H7 (cell line): ENCODE results near the gene PCNT. TPM values are rescaled to one million over a fixed set of nuclear protein-coding genes. Genes with fewer than 3 reads are reported as not detected.
"Not testable (repeated sequence)": the region's sequence is repeated elsewhere in the genome, so short reads cannot be mapped to it uniquely, and the experiment has no call there.

Experiments used
- DNase-seq: peaks from one replicate; pipeline ENCODE4 v3.0.0; 2012
- H3K27me3 ChIP-seq: 2 replicates; pipeline ENCODE4 v1.6.0; 2011; ENCODE audit warnings: mild to moderate bottlenecking, low read length; ENCODE audit not compliant: control insufficient read depth, insufficient read depth
- H3K36me3 ChIP-seq: replicated peaks from 2 replicates; pipeline ENCODE4 v1.5.1; 2011; ENCODE audit warnings: low read length; ENCODE audit not compliant: control insufficient read depth, insufficient read depth
- H3K4me3 ChIP-seq: 2 replicates; pipeline ENCODE4 v1.5.1; 2011; ENCODE audit warnings: low read depth, mild to moderate bottlenecking, control low read depth, low read length, moderate library complexity; ENCODE audit not compliant: insufficient read depth
- total RNA-seq: library from RNA; depleted of rRNA; stranded (reverse); fragments of >200 nt; shearing (Covaris generic); gene quantifications from 2 replicates; pipeline ENCODE4 v1.2.3, GENCODE V29; 2014

The PCNT gene
- total RNA-seq, 1 experiment from 2014 or later = 20.7 TPM

DNA sequence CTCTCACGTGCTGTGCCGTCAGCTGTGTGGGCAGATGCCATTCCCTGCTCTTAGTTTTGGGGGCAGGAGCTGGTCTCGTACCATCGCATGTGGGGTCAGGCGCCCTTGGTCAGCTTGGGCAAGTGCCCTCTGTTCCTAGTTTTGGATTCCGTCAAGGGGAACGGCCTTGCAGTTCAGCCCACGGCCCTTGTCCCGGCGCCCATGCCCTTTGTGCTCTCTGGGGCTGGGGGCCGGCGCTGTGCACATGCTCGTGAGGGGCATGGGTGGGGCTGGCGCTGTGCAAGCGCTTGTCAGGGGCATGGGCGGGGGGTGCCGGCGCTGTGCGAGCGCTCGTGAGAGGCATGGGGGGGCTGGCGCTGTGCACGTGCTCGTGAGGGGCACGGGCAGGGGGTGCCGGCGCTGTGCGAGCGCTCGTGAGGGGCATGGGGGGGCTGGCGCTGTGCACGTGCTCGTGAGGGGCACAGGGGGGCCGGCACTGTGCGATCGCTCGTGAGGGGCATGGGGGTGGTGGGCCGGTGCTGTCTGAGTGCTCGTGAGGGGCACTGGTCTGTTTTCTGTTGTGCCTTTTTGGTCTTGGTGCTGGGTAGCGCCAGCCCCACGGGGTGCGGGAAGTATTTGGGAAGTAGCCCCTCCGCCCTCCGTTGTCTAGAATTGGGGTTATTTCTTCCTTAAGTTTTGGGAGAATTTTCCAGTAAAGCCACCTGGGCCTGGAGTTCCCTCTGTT is 105.2 kb downstream of the PCNT start:
- H3K27me3 ChIP-seq = no peaks in the 10 kb centered on the region
- peaks cover 21% of the 10 kb centered on the region for H3K36me3 ChIP-seq
- DNase-seq = peak; percentile 46
- H3K4me3 ChIP-seq = no peak overlapping the region

- H3K36me3 ChIP-seq = peaks cover 21% of the 10 kb centered on the region
- H3K27me3 ChIP-seq = no peaks in the 10 kb centered on the region
- no peak overlapping the region for H3K4me3 ChIP-seq
- DNase-seq = peak; percentile 49
Observed at GRCh38 chr21:46429754-46430681, 106.1 kb downstream of the PCNT start.

- DNase-seq = peak; percentile 43
- Histone ChIP-seq H3K4me3 (no peak overlapping the region), H3K27me3 (no peaks in the 10 kb centered on the region), H3K36me3 (peaks cover 21% of the 10 kb centered on the region)
Observed at GRCh38 chr21:46431448-46431847, 107.5 kb downstream of the PCNT start.

DNA sequence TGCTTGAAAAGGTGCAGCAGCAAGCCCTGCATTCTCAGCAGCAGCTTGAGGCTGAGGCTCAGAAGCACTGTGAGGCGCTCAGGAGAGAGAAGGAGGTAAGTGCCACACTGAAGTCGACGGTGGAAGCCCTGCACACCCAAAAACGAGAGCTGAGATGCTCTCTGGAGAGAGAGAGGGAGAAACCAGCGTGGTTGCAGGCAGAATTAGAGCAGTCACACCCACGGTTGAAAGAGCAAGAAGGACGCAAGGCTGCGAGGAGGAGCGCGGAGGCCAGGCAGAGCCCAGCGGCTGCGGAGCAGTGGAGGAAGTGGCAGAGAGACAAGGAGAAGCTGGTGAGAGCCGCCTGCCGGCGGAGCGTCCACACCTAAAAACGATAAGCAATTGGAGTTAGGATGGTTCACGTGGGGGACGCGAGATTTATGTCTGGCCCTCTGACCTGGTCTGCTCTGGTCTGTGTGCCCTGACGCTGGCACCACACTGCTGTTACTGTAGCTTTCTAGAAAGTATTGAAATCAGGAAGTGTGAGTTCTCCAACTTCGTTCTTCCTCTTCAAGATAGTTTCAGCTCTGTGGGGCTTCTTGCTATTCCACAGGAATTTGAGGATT is 108.0 kb downstream of the PCNT start:
- no peaks in the 10 kb centered on the region for H3K27me3 ChIP-seq

DNA sequence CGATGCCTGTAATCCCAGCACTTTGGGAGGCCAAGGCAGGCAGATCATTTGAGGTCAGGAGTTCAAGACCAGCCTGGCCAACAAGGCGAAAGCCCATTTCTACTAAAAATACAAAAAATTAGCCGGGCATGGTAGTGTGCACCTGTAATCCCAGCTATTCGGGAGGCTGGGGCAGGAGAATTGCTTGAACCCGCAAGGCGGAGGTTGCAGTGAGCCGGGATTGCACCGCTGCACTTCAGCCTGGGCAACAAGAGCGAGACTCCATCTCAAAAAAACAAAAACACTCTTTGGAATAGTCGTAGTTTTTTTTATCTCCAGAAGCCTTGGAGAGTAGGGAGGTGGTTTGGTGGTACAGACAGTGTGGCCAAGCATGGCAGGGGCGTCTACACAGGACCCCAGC is 109.2 kb downstream of the PCNT start:
- not testable (repeated sequence) for DNase-seq, H3K27me3 ChIP-seq, H3K4me3 ChIP-seq
- H3K36me3 ChIP-seq = peaks cover 20% of the 10 kb centered on the region

More for the DNA sequence above, 108.0 kb downstream of the PCNT start:
- H3K36me3 ChIP-seq = peaks cover 21% of the 10 kb centered on the region
- H3K4me3 ChIP-seq = no peak overlapping the region
- peak; percentile 44 for DNase-seq

GRCh38 chr21:46434322-46434958 is 110.5 kb downstream of the PCNT start:
- H3K36me3 ChIP-seq = peaks cover 21% of the 10 kb centered on the region
- H3K4me3 ChIP-seq = no peak overlapping the region
- peak; percentile 41 for DNase-seq
- H3K27me3 ChIP-seq = no peaks in the 10 kb centered on the region

DNA sequence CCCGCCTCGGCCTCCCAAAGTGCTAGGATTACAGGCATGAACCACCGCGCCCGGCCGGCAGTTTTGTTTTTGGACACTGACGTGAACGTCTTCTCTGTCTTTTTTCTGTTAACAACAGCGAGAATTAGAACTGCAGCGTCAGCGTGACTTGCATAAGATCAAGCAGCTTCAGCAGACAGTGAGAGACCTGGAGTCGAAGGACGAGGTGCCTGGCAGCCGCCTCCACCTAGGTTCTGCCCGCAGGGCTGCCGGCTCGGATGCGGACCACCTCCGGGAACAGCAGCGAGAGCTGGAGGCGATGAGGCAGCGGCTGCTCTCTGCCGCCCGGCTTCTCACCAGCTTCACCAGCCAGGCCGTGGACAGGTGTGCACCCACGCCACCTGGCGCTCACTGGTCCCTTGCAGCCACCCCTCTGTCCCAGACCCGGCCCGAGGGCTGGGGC is 111.9 kb downstream of the PCNT start:
- H3K36me3 ChIP-seq = peaks cover 18% of the 10 kb centered on the region

GRCh38 chr21:46436621-46437020 is 112.7 kb downstream of the PCNT start:
- H3K27me3 ChIP-seq = no peaks in the 10 kb centered on the region
- H3K36me3 ChIP-seq = peaks cover 23% of the 10 kb centered on the region
- H3K4me3 ChIP-seq = no peak overlapping the region
- DNase-seq = peak; percentile 43

More for the DNA sequence above, 111.9 kb downstream of the PCNT start:
- DNase-seq = peak; percentile 74
- Histone ChIP-seq H3K4me3 (no peak overlapping the region), H3K27me3 (no peaks in the 10 kb centered on the region)

- H3K36me3 ChIP-seq = peaks cover 21% of the 10 kb centered on the region
- no peaks in the 10 kb centered on the region for H3K27me3 ChIP-seq
- peak; percentile 52 for DNase-seq
- H3K4me3 ChIP-seq = no peak overlapping the region
Observed at GRCh38 chr21:46437096-46437498, 113.1 kb downstream of the PCNT start.

GRCh38 chr21:46437511-46437910 is 113.6 kb downstream of the PCNT start:
- no peak for DNase-seq

DNA sequence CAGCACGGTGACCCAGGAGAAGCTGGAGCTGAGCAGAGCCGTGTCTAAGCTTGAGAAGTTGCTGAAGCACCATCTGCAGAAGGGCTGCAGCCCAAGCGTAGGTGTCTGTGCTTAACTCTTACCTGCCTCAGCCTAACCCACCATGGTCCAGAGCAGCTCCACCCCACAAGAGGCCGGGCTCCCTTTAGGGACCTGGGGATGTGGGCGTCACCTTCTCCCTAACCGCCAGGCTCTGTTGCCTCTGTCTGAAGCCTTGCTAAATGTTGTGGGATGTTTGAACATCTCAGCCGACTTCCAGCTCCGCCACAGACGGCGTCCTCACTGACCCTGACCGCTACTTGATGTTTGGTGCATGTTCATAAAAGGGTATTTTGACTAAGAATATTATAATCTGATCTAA is 114.3 kb downstream of the PCNT start:
- no peak overlapping the region for H3K4me3 ChIP-seq
- DNase-seq = peak; percentile 42
- H3K36me3 ChIP-seq = peaks cover 16% of the 10 kb centered on the region
- no peaks in the 10 kb centered on the region for H3K27me3 ChIP-seq

More at GRCh38 chr21:46437511-46437910, 113.6 kb downstream of the PCNT start:
- Histone ChIP-seq H3K4me3 (no peak overlapping the region), H3K27me3 (no peaks in the 10 kb centered on the region), H3K36me3 (peaks cover 17% of the 10 kb centered on the region)

GRCh38 chr21:46439906-46440305 is 116.0 kb downstream of the PCNT start:
- Histone ChIP-seq H3K27me3 (no peaks in the 10 kb centered on the region), H3K4me3 (no peak overlapping the region), H3K36me3 (peaks cover 15% of the 10 kb centered on the region)
- DNase-seq = peak; percentile 38

DNA sequence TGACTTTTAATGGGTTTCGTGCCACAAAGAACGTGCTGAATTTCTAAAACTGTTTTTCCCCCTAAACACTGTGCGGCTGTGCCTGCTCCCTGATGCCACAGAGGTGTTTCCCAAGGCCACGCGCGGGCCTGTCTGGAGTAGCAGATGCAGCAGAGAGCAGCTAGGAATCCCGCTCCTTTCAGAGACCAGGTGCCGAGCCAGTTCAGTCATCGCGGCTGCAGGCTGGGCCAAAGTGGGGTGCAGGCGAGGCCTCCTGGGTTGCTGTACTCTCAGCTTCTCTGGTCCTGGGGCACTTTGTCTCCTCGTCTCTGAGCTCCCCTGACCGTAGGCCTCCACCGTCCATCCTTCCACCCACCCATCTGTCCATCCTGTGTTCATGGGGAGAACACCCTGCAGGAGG is 117.4 kb downstream of the PCNT start:
- peaks cover 17% of the 10 kb centered on the region for H3K36me3 ChIP-seq
- H3K27me3 ChIP-seq = no peaks in the 10 kb centered on the region
- DNase-seq = no peak
- H3K4me3 ChIP-seq = no peak overlapping the region

DNA sequence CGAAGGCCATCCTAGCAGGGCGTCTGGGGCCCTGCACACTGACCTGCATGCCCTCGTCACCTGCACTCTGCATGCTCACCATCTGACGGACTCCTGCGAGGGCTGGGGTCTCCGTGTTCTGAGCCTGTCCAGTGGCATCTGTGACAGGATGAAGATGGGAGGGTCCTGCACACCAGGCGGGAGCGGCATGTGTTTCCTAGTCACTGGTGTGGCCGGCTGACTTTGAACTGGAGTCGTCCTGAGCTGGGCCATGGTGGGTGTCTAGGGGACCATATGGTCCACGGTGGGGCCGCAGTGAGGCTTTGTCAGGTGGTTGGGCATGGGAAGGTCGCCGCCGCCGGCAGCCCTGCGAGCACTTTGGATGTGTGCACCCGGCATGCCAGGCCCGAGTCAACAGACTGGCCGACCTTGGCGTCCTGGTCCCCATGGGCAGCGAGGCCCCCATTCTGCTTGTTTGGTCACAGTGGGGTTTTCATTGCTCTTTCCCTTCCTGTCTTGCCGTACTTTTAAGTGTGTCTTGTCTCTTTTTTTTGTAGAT is 118.1 kb downstream of the PCNT start:
- DNase-seq = no peak
- H3K4me3 ChIP-seq = no peak overlapping the region
- no peaks in the 10 kb centered on the region for H3K27me3 ChIP-seq
- peaks cover 17% of the 10 kb centered on the region for H3K36me3 ChIP-seq
